Mesendoderm (in vitro differentiated cells): ENCODE results near the gene OTOP3.
A peak's percentile ranks its signal among the peaks of the same experiment; 100 is the strongest.

Experiments
- DNase-seq: peaks from one replicate; pipeline ENCODE4 v3.0.0; 2013
- H2AK5ac ChIP-seq: 2 replicates; pipeline ENCODE4 v1.6.1; 2013; ENCODE audit warnings: low read length, inconsistent platforms
- H2BK120ac ChIP-seq: 2 replicates; pipeline ENCODE4 v1.6.1; 2013; ENCODE audit warnings: low read depth, mild to moderate bottlenecking, low read length, moderate library complexity, mixed read lengths
- H2BK15ac ChIP-seq: replicated peaks from 2 replicates; pipeline ENCODE4 v1.6.1; 2013; ENCODE audit warnings: low read depth, mild to moderate bottlenecking, moderate library complexity
- H2BK5ac ChIP-seq: 2 replicates; pipeline ENCODE4 v1.6.1; 2013; ENCODE audit warnings: low read length, inconsistent platforms
- H3K18ac ChIP-seq: 2 replicates; pipeline ENCODE4 v1.6.1; 2013; ENCODE audit warnings: mild to moderate bottlenecking, low read length, mixed read lengths
- H3K23ac ChIP-seq: one replicate; pipeline ENCODE4 v1.6.1; 2013; ENCODE audit warnings: low read length
- H3K27ac ChIP-seq: 2 replicates; pipeline ENCODE4 v1.5.1; 2013; ENCODE audit warnings: low read depth, mild to moderate bottlenecking, inconsistent platforms, low read length, moderate library complexity
- H3K27me3 ChIP-seq: 2 replicates; pipeline ENCODE4 v1.6.1; 2013; ENCODE audit warnings: low read length, control low read depth, mild to moderate bottlenecking, inconsistent platforms; ENCODE audit not compliant: insufficient read depth, poor library complexity
- H3K36me3 ChIP-seq: 2 replicates; pipeline ENCODE4 v1.6.1; 2013; ENCODE audit warnings: low read length, inconsistent platforms; ENCODE audit not compliant: control insufficient read depth, insufficient read depth
- H3K4ac ChIP-seq: one replicate; pipeline ENCODE4 v1.6.1; 2013; ENCODE audit warnings: low read depth, mild to moderate bottlenecking, low read length, moderate library complexity
- H3K4me1 ChIP-seq: 2 replicates; pipeline ENCODE4 v1.6.1; 2013; ENCODE audit warnings: low read depth, low read length, inconsistent platforms; ENCODE audit not compliant: control insufficient read depth
- H3K4me2 ChIP-seq: 2 replicates; pipeline ENCODE4 v1.6.1; 2013; ENCODE audit warnings: low read length
- H3K4me3 ChIP-seq: 2 replicates; pipeline ENCODE4 v1.5.1; 2013; ENCODE audit warnings: mild to moderate bottlenecking, low read length
- H3K56ac ChIP-seq: one replicate; pipeline ENCODE4 v1.6.1; 2013; ENCODE audit warnings: low read length
- H3K79me1 ChIP-seq: 2 replicates; pipeline ENCODE4 v1.6.1; 2013; ENCODE audit warnings: low read length, inconsistent platforms
- H3K79me2 ChIP-seq: 2 replicates; pipeline ENCODE4 v1.6.1; 2013; ENCODE audit warnings: mild to moderate bottlenecking, low read length; ENCODE audit not compliant: control insufficient read depth, insufficient read depth
- H3K9ac ChIP-seq: 2 replicates; pipeline ENCODE4 v1.6.1; 2013; ENCODE audit warnings: low read length, inconsistent platforms
- H4K5ac ChIP-seq: one replicate; pipeline ENCODE4 v1.6.1; 2013; ENCODE audit warnings: low read length
- H4K8ac ChIP-seq: one replicate; pipeline ENCODE4 v1.6.1; 2013; ENCODE audit warnings: low read depth, mild to moderate bottlenecking, control low read depth, low read length, moderate library complexity
- WGBS: extraction: QIAGEN DNeasy Blood & Tissue Kit; methylation state at CpG from one replicate; pipeline ENCODE4 v1.1.7; 2013; ENCODE audit warnings: low lambda C conversion rate, missing lambda C conversion rate; ENCODE audit not compliant: insufficient coverage; ENCODE audit errors: extremely low coverage; 5-methylcytosine and 5-hydroxymethylcytosine counted together

The OTOP3 gene

DNA sequence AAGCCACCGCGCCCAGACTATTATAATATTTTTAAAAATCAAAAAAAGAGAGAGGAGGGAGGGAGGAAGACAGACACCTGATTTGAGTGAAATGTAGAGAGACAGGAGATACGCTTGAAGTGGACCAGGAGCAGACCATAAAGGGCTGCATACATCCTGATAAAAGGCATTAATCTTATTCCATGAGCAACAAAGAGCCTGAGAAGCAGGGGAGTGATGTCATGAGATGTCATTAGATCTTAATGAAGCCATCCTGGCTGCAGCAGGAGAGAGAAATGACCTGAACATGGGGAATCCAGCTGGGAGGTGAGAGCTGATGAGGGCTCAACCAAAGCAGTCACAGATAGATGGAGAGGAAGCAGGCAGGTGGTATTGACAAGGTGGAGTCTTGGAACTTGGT is 42.1 kb downstream of the OTOP3 start:
- H2BK15ac ChIP-seq: no peak overlapping the region

DNA sequence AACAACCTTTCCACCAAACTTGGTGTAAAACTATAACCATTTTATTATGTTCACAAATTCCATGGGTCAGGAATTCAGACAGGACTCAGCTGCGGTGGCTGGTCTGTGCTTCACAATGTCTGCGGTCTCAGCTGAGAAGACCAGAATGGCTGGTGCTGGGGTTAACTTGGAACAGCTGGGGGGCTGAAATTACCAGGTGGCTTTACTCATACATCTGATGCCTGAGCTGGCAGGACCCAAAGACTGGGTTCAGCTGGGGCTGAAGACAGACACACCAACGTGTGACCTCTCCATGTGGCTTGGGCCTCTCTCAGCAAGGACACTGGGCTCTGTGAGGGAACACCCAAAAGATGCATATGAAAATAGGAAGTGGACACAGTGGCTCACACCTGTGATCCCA is 42.5 kb downstream of the OTOP3 start:
- Histone ChIP-seq H3K36me3 (no peaks in the 10 kb centered on the region), H3K27me3 (peaks cover under 1% of the 10 kb centered on the region), H3K4me2 (no peak overlapping the region), H3K79me1 (no peaks in the 10 kb centered on the region), H3K9ac (no peak overlapping the region), H4K5ac (no peak overlapping the region), H2BK5ac (no peak overlapping the region), H3K23ac (no peak overlapping the region), H2AK5ac (no peak overlapping the region), H3K56ac (no peak overlapping the region), H2BK120ac (no peak overlapping the region), H2BK15ac (no peak overlapping the region), H3K4me1 (no peaks in the 10 kb centered on the region), H4K8ac (no peak overlapping the region), H3K79me2 (no peaks in the 10 kb centered on the region), H3K4ac (no peak overlapping the region), H3K27ac (no peak overlapping the region), H3K18ac (no peak overlapping the region), H3K4me3 (no peak overlapping the region)
- no CpG with 5 or more reads among the region's 3 CpGs for WGBS
- DNase-seq: no peak

More for the DNA sequence above, 42.1 kb downstream of the OTOP3 start:
- H2BK120ac ChIP-seq: no peak overlapping the region
- no peaks in the 10 kb centered on the region for H3K36me3 ChIP-seq
- H3K56ac ChIP-seq: no peak overlapping the region
- no peaks in the 10 kb centered on the region for H3K79me1 ChIP-seq
- no peak overlapping the region for H3K18ac ChIP-seq
- no peak overlapping the region for H3K9ac ChIP-seq
- H3K27ac ChIP-seq: no peak overlapping the region
- no peak overlapping the region for H4K8ac ChIP-seq
- H3K4me2 ChIP-seq: no peak overlapping the region
- no peak overlapping the region for H4K5ac ChIP-seq
- H3K23ac ChIP-seq: no peak overlapping the region
- no peak for DNase-seq
- no peak overlapping the region for H3K4me3 ChIP-seq
- H2BK5ac ChIP-seq: no peak overlapping the region
- peaks cover 4% of the 10 kb centered on the region for H3K27me3 ChIP-seq
- H3K4ac ChIP-seq: no peak overlapping the region
- no CpG with 5 or more reads among the region's 3 CpGs for WGBS
- no peak overlapping the region for H2AK5ac ChIP-seq
- no peaks in the 10 kb centered on the region for H3K79me2 ChIP-seq
- H3K4me1 ChIP-seq: no peaks in the 10 kb centered on the region

DNA sequence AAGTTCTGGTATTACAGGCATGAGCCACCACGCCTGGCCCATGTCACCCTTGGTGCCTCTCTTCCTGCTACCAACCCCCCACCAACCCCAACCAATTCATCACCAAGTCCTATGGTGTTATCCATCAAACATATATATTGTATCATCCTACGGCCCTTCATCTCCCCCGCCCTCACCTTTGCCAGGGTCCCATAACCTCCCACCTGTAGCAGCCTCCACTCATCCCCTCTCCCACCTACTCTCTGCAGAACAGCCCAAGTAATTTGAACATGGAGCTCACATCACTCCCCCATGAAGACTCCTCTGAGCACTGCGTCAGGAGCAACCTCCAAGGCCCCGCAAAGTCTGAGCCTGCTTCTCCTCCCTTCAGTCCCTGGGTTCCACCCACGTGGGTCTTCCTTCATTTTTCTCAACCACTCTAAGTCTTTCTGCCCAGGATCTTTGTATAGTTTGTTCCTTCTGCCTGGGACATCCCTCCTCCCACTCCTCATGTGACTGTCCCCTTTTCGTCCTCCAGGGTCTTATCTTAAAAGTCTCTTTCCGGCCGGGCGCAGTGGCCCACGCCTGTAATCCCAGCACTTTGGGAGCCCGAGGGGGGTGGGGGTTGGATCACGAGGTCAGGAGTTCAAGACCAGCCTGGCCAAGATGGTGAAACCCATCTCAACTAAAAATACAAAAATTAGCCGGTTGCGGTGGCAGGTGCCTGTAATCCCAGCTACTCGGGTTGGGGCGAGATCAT is 43.9 kb downstream of the OTOP3 start:
- Histone ChIP-seq H4K8ac (no peak overlapping the region), H3K4ac (no peak overlapping the region), H3K23ac (no peak overlapping the region), H4K5ac (no peak overlapping the region), H2BK5ac (no peak overlapping the region), H3K4me1 (no peaks in the 10 kb centered on the region), H3K36me3 (no peaks in the 10 kb centered on the region), H3K79me1 (no peaks in the 10 kb centered on the region), H2BK120ac (no peak overlapping the region), H3K18ac (no peak overlapping the region), H2BK15ac (no peak overlapping the region), H3K56ac (no peak overlapping the region), H3K27me3 (no peaks in the 10 kb centered on the region), H3K4me3 (no peak overlapping the region), H2AK5ac (no peak overlapping the region), H3K9ac (no peak overlapping the region), H3K79me2 (no peaks in the 10 kb centered on the region), H3K27ac (no peak overlapping the region), H3K4me2 (no peak overlapping the region)
- DNase-seq: no peak
- no CpG with 5 or more reads among the region's 17 CpGs for WGBS

DNA sequence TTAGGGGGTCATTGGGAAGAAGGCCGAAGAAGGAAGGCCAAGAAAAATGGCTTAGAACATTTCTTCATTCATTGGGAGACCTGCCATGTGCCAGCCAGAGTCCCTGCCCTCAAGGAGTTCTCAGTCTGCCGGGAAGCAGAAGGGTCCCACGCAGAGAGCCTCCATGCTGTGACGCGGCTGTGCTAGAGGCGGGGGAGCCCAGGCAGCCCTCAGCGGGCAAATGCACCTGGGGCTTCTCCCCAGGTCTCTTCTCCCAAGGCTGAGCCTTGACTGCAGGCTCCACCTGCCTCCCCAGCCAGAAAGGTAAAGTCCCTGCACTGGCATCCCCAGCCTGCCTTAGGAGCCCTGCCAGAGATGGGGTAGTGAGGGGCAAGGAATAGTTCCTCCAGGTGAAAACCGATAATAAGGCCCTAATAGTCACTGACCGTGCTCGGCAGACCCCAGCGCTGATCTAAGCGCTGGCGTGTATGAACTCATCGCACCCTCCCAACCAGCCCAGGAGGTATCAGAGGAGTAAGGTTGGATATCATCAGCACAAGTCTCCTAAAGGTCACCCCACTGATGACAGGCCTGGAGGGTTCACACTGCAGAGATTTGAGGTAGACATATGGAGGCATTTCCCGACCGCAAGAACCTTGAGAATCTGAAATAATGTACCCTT is 45.8 kb downstream of the OTOP3 start:
- no peak overlapping the region for H3K4me3 ChIP-seq
- no peak overlapping the region for H3K27ac ChIP-seq
- H3K56ac ChIP-seq: peak overlapping the region; percentile 91
- no peak overlapping the region for H2AK5ac ChIP-seq
- no peaks in the 10 kb centered on the region for H3K79me1 ChIP-seq
- H3K9ac ChIP-seq: peak overlapping the region; percentile 78
- no peaks in the 10 kb centered on the region for H3K27me3 ChIP-seq
- H4K8ac ChIP-seq: no peak overlapping the region
- no peak overlapping the region for H2BK15ac ChIP-seq
- no peak overlapping the region for H2BK120ac ChIP-seq
- H3K23ac ChIP-seq: no peak overlapping the region
- DNase-seq: no peak
- H3K36me3 ChIP-seq: no peaks in the 10 kb centered on the region
- H3K4me2 ChIP-seq: peak overlapping the region; percentile 47
- H3K18ac ChIP-seq: no peak overlapping the region
- H3K4me1 ChIP-seq: no peaks in the 10 kb centered on the region
- H3K79me2 ChIP-seq: no peaks in the 10 kb centered on the region
- H2BK5ac ChIP-seq: no peak overlapping the region
- no peak overlapping the region for H4K5ac ChIP-seq
- H3K4ac ChIP-seq: no peak overlapping the region
- WGBS: no CpG with 5 or more reads among the region's 16 CpGs

DNA sequence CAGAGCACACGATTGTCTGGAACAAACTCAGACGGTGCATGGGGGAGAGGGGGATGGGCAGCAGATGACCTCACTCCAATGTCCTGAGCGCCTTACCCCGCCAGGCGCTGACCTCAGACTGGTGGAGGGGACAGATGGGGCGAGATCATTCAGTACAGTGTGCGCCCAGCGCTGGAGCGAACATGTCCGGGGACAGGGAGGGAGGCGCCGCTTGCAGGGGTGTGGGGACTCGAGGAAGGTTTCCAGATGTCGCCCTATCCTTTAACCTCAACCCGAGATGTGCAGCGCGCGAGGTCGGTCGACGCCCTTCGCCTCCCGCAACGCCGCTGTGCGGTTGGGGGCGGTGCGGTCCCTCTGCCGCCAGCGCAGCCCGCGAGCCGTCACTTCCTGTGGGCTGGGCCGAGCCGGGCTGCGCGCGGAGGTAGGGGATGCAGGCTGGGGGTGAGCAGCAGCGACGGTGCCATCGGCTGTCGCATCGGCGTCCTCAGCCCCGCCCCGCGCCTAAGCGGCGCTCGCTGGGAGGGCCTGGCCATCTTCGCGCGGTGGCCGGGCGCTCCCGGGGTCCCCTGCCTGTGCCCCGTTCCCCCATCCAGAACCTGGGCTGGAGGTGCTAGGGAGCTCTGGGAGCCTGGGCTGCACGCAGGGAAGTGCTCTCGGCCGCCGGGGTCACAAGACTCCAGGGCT is 46.4 kb downstream of the OTOP3 start:
- Histone ChIP-seq H2AK5ac (no peak overlapping the region), H3K4ac (peak overlapping the region; percentile 74), H3K79me1 (no peaks in the 10 kb centered on the region), H2BK120ac (no peak overlapping the region), H3K27me3 (no peaks in the 10 kb centered on the region), H3K4me1 (peaks cover 2% of the 10 kb centered on the region), H2BK5ac (peak overlapping the region; percentile 70), H4K8ac (peak overlapping the region; percentile 79), H2BK15ac (no peak overlapping the region), H3K18ac (peak overlapping the region; percentile 35), H3K23ac (no peak overlapping the region), H3K79me2 (no peaks in the 10 kb centered on the region), H3K4me3 (peak overlapping the region; percentile 23), H4K5ac (no peak overlapping the region), H3K9ac (peak overlapping the region; percentile 91), H3K56ac (peak overlapping the region; percentile 96), H3K36me3 (no peaks in the 10 kb centered on the region), H3K27ac (peak overlapping the region; percentile 63), H3K4me2 (peak overlapping the region; percentile 47)
- no CpG with 5 or more reads among the region's 61 CpGs for WGBS
- DNase-seq: peak; percentile 94
